RKO (cell line): ENCODE results near the gene VSIG2.
A peak's percentile ranks its signal among the peaks of the same experiment; 100 is the strongest.
"Not testable (repeated sequence)": the region's sequence is repeated elsewhere in the genome, so short reads cannot be mapped to it uniquely, and the experiment has no call there.

Experiments
- DNase-seq: peaks from one replicate; pipeline ENCODE4 v3.0.0-alpha.2; 2016; ENCODE audit warnings: low spot score

The VSIG2 gene, protein sequence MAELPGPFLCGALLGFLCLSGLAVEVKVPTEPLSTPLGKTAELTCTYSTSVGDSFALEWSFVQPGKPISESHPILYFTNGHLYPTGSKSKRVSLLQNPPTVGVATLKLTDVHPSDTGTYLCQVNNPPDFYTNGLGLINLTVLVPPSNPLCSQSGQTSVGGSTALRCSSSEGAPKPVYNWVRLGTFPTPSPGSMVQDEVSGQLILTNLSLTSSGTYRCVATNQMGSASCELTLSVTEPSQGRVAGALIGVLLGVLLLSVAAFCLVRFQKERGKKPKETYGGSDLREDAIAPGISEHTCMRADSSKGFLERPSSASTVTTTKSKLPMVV

DNA sequence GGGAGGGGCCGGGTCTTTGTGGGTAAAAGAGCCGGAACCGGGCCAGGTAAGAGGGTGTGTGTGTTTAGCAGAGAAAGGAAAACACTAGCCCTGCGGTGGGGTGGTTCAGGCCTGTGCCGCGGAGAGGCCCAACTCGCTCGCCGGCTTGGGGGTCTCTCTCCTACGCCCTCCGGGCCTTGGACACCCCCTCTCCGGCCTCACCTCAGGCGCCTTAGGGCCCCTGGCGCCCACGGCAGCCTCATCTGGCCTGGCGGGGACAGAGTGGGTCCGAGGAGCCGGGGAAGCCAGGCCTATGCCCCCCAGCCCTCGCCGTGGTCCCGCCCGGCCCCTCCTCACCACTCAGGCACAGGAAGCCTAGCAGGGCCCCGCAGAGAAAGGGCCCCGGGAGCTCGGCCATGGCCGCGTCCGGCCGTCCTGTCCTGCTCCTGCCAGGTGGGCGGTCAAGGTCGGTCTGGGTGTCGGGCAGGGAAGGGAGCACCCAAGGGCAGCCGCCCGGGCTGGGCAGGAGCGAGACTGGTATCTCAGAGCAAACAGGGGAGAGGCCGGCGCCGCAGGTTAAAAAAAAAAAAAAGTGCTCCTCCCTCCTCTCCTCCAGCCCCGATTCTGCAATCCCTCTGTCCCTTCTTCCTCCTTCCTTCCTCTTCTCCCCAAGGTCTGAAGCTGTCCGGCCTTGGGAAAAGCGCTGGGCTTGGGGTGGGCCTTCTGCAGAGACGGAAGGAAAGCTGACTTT, at the start of gene VSIG2:
Gene VSIG2, minus strand, starts transcription at position 515 of the 730 bp plus-strand sequence. Its CDS starts 118 bp downstream, at position 397.
- DNase-seq = no peak

- DNase-seq = peak; percentile 92
Measured at GRCh38 chr11:124801014-124801413, 49.0 kb upstream of the VSIG2 start.

GRCh38 chr11:124800226-124800929, 48.3 kb upstream of the VSIG2 start, which contains the start of gene MSANTD2:
TSS of gene MSANTD2 (minus strand) at chr11:124800406. CDS start at chr11:124800380, 26 bp downstream.
- peak; percentile 74 for DNase-seq

- peak; percentile 50 for DNase-seq
Measured at GRCh38 chr11:124799348-124800225, 47.5 kb upstream of the VSIG2 start.

DNA sequence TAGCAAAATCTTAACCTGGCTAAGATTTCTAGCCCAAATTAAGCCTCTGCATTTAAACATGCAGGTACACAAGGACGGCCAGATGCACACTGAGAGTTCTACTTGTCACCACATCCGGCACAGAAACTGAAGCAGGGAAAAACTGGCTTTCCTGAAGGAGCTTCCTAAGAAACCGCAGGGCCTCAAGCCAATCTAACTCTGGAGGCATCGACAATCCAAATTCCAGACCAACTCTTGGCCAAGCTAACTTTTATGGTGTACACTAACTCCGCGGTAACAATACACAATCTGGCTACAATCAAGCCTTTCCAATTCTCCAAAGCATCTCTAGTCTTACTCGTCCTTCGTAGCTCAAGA, 46.9 kb upstream of the VSIG2 start:
- peak; percentile 86 for DNase-seq

DNA sequence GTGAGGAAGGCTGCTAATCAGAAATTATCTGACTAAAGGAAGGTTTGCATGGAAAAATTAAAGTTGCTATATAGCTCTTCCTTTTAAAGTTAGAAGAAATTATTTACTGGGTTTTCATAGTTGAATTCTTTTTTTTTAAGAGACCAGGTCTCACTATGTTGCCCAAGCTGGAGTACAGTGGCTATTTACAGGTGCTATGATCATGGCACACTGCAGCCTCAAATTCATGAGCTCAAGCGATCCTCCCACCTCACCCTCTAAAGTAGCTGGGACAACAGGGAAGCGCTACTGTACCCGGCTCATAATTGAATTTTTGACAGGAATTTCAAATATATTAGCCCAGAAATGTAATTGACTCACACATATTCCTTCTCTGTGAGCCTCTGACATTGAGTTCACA, 44.3 kb upstream of the VSIG2 start:
- DNase-seq = no peak

DNA sequence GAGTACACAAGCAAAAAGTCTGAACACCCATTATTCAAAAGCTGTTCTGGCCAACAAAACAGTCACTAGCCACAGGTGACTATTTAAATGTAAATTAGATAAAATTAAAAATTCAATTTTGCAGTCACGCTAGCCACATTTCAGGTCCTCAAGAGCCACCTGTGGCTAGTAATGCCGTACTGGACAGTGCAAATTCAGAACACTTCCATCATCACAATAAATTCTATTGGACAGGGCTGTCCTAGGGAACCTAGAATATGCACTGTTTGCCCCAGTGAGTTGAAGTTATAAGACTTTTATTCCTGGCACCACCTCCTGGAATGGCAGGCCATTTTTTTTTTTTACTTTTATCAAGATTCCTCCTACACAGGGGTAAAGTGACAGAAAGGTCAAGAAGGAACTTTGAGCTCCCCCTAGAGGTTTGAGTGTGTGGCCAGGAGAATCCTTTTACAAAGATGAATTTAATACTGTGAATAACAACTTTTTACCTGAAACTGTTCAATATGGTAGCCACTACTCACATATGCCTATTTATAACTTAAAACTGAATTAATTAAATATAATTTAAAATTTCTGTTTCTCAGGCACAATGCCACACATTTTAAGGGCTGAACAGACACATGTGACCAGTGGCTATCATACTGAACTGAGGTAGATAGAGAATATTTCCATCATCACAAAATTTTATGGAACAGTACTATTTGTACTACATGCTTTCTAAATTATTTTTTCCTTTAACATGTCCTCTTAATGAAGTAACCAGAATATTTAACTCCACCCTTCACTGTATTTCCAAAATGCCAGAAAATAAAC, 41.6 kb upstream of the VSIG2 start:
- DNase-seq = peak; percentile 74

DNA sequence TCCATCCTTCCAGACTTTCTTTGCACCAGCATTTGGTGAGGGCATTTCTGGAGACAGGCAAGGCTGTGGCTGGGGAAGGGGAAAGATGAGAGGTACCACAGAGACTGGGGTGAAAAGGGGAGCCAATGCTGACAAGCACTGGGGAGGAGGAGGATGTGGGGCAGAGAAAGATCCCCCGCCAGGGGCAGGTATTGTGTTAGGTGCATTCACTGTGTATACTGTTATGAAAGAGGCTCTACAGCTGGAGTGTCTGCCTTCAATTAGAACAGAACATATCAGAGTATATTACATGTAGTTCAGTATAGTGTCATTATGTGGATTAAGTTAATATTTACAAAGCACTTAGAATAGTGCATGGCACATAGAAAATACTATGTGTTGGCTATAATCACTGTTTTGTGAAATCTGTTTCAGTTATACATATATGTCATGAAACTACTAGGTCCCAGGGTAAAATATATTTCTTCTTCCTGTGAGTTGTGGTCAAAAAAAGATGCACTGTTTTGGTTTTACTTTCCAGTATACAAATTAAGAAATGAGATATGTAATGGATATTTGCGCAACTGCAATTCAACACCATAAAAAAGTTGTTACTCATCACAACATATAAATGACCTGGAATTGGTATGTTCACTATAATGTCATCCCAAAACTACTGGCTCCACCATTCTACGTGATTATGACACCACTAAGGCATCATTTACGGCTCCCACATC, 39.7 kb upstream of the VSIG2 start:
- no peak for DNase-seq

GRCh38 chr11:124788521-124788920, 36.5 kb upstream of the VSIG2 start:
- DNase-seq = peak; percentile 15

DNA sequence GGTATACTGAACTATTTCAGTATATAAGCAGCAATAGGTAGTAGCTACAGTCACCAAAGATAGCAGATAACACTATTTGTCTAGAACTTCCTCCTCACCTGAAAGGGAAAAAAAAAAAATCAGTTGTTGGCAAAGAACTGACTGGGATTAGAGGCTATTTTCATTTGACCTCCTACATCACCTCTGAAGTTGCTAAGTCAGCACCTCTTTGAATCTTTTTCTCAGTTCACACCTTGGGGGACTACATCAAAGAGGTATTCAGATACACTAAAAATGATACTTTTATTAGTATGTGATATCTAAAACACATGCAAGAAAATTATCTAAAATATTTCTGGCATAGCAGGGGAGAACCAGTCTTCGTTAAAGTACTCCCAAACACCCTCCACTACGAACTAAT, 32.0 kb upstream of the VSIG2 start:
- DNase-seq = no peak

GRCh38 chr11:124783002-124783401, 30.9 kb upstream of the VSIG2 start:
- no peak for DNase-seq

- DNase-seq = no peak
Measured at GRCh38 chr11:124779568-124779967, 27.5 kb upstream of the VSIG2 start.

DNA sequence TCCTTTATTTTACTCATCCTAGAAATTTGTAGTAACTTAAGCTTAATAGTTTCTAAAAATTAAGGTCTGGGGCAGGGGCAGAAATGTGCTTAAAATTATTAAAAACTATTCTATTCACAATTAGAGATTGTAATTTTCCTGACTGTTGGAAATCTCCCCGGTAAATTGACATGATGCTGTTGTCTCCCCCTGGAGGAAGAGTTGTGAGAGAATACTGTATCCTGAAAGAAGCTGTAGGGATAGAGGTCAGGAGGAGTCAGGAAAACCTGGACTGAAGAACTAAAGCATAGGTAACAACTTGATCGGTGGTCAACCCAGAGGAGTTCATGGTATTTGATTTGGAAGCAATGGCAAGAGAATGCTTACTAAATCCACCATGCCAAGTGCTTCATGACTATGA, 26.2 kb upstream of the VSIG2 start:
- DNase-seq = no peak

DNA sequence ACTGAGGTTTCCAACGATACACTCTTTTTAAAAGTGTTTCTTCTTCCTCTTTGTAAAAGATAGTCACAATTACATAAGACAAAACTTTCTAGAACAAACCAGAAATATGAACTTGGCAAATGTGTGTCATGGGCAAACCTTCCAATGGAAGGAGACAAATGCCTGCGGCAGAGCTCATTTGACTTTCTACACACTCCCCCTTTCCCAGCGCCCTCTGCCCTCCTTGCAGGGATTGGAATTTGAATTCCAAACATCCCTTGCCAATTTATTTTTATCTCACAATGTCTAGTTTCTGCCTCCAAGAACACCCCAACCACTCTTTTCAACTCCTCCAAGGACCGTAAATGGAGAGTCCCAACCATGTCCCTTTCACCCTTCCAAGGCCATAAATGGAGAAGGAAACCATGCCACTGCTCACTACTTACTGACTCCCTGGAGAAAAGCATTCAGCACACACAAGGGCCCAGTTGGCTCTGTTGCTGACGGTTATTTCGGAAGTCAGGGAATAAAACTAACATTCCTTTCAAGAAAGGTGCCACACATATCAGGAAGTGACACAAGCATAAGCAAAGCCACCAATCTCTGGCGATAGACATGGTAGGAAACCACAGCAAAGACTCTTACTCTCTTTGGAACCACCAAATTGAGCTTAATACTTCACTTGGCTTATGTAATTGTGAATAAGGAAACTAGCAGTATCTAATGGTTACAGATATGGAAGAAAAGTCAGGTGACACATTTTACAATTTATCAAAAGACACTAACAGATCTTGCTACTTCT, 25.0 kb upstream of the VSIG2 start:
- no peak for DNase-seq

- not testable (repeated sequence) for DNase-seq
Measured at GRCh38 chr11:124770959-124771358, 18.9 kb upstream of the VSIG2 start.

DNA sequence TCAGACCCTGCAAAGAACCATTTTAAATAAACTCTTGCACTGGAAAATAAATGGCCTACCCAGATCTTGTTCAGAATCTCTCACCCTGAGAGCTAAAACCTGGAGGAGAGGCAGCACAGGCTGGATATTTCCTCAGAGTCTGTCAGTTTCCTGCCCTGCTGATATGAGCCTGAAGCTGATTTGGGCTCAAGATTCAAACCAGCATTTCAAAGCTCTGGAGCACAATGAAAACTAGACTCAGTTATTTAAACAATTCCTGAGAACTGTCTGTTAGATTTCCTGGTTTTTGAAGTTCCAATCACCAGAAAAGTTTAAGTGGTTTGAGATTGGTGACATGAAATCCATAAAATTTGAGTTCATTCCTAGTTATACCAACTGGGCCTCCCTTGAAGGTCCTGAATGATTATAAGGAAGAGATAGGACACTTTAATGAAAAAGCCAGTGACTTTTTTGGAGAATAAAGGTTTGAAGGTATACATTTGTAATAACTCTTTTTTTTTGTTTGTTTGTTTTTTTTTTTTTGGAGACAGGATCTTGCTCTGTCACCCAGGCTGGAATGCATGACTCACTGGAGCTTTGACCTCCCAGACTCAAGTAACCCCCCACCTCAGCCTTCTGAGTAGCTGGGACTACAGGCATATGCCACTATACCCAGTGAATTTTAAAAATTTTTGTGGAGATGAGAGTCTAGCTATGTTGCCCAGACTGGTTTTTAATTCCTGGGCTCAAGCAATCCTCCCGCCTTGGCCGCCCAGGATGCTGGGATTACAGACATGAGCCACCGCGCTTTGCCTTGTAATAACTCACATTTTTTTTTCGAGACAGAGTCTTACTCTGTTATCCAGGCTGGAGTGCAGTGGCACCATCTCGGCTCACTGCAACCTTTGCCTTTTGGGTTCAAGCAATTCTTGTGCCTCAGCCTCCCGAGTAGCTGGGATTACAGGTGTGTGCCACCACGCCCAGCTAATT, 18.0 kb upstream of the VSIG2 start:
- DNase-seq = no peak

DNA sequence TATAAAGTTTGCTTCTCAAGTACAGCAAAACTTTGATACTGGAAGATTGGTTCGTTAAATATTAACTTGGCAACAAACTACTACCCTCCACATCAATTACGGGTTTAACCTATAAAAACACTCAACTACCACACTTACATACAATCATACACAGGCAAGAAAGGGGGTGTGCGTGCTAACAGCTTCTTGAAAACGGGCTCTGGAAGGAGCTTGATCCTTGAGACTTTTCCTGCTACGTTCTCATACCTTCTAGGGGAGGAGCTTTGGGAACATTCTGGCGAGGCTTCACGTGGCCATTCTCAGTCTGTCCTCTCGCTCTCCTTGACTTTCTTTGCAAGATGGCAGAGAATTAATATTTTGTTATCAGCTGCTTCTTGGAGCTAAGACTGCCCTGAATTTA, 16.9 kb upstream of the VSIG2 start:
- DNase-seq = no peak

- no peak for DNase-seq
Measured at GRCh38 chr11:124766156-124766555, 14.1 kb upstream of the VSIG2 start.
